Thoracic aorta (tissue), 2 donors: ENCODE results near the gene FOXD2. TPM values are rescaled to one million over a fixed set of nuclear protein-coding genes. Genes with fewer than 3 reads are reported as not detected.
"Not testable (repeated sequence)": the region's sequence is repeated elsewhere in the genome, so short reads cannot be mapped to it uniquely, and the experiment has no call there.

Source experiments
- ATAC-seq: fragments of 150-250 bp; one replicate; pipeline ENCODE4 v1.8.0; 2017; ENCODE audit warnings: low read depth; ENCODE audit not compliant: insufficient number of reproducible peaks, low FRiP score
- DNase-seq: peaks from one replicate; pipeline ENCODE4 v3.0.0-alpha.2; 2020; ENCODE audit warnings: low spot score
- H3K27ac ChIP-seq, 2 donors: fragments of 200-600 bp; sonication (generic); 1 replicate in 1 of 2; 2 replicates in 1 of 2; pipeline ENCODE4 v1.5.1; 2016; ENCODE audit warnings: mild to moderate bottlenecking in 2 of 2, moderate library complexity in 2 of 2
- H3K27me3 ChIP-seq: fragments of 200-600 bp; sonication (generic); replicated peaks from 2 replicates; pipeline ENCODE4 v1.6.0; 2016; ENCODE audit warnings: mild to moderate bottlenecking; ENCODE audit not compliant: insufficient read depth
- H3K36me3 ChIP-seq: fragments of 200-600 bp; sonication (generic); one replicate; pipeline ENCODE4 v1.5.1; 2016
- H3K4me1 ChIP-seq, 2 donors: fragments of 200-600 bp; sonication (generic); 1 replicate in 1 of 2; 2 replicates in 1 of 2; pipeline versions ENCODE4 v1.5.1 to v1.6.0; 2016; ENCODE audit warnings: low read depth in 2 of 2, mild to moderate bottlenecking in 1 of 2; ENCODE audit not compliant: control insufficient read depth in 1 of 2
- H3K4me3 ChIP-seq: fragments of 200-600 bp; sonication (generic); 2 replicates; pipeline ENCODE4 v1.5.1; 2016; ENCODE audit warnings: mild to moderate bottlenecking
- H3K9me3 ChIP-seq: fragments of 200-600 bp; sonication (generic); 2 replicates; pipeline ENCODE4 v1.5.1; 2016
- total RNA-seq, 2 donors: library from RNA; depleted of rRNA; stranded (reverse); fragments of >200 nt; gene quantifications; one replicate each; pipeline versions ENCODE4 v1.1.0 to v1.2.3, GENCODE V29; 2016
- TF ChIP-seq, protein P1 (sequence below): fragments of 200-600 bp; sonication (generic); IDR thresholded peaks from one replicate; pipeline ENCODE4 v1.5.1; 2019; ENCODE audit warnings: antibody characterized with exemption

FOXD2 gene
- total RNA-seq, 2 donors from 2014 or later, result 4.9 TPM

DNA sequence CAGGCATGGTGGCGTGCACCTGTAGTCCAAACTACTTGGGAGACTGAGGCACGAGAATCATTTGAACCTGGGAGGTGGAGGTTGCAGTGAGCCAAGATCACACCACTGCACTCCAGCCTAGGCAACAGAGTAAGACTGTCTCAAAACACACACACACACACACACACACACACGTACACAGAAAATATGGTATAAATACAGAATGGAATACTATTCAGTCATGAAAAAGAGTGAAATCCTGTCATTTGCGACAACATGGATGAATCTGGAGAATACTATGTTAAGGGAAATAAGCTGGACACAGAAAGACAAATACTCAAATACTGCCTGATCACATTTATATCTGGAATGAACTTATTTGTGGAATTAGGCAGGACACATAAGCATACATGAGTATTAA, 18.4 kb downstream of the FOXD2 start:
- TF ChIP-seq, protein P1, sequence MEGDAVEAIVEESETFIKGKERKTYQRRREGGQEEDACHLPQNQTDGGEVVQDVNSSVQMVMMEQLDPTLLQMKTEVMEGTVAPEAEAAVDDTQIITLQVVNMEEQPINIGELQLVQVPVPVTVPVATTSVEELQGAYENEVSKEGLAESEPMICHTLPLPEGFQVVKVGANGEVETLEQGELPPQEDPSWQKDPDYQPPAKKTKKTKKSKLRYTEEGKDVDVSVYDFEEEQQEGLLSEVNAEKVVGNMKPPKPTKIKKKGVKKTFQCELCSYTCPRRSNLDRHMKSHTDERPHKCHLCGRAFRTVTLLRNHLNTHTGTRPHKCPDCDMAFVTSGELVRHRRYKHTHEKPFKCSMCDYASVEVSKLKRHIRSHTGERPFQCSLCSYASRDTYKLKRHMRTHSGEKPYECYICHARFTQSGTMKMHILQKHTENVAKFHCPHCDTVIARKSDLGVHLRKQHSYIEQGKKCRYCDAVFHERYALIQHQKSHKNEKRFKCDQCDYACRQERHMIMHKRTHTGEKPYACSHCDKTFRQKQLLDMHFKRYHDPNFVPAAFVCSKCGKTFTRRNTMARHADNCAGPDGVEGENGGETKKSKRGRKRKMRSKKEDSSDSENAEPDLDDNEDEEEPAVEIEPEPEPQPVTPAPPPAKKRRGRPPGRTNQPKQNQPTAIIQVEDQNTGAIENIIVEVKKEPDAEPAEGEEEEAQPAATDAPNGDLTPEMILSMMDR, result no peak
- H3K4me3 ChIP-seq, result no peak overlapping the region
- no peak for ATAC-seq
- no peak overlapping the region for H3K27ac ChIP-seq
- H3K27me3 ChIP-seq, result peaks cover 2% of the 10 kb centered on the region
- no peak for DNase-seq
- H3K9me3 ChIP-seq, result no peaks in the 10 kb centered on the region
- H3K4me1 ChIP-seq, result no peaks in the 10 kb centered on the region
- no peaks in the 10 kb centered on the region for H3K36me3 ChIP-seq

DNA sequence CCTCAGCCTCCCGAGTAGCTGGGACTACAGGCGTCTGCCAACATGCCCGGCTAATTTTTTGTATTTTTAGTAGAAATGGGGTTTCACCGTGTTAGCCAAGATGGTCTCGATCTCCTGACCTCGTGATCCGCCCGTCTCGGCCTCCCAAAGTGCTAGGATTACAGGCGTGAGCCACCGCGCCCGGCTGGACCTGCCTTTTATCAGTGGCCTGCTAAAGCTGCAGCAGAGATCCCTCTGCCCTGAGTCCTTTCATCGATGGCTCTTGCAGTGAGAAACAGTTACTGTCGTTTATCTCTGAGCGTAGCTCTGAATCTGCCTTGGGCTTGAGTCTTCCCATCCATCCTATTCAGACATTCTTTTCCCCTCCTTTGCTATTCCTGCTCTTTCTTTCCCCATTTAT, 19.7 kb downstream of the FOXD2 start:
- not testable (repeated sequence) for H3K4me3 ChIP-seq, ATAC-seq, DNase-seq, H3K27me3 ChIP-seq, H3K4me1 ChIP-seq, H3K9me3 ChIP-seq, H3K27ac ChIP-seq, H3K36me3 ChIP-seq

DNA sequence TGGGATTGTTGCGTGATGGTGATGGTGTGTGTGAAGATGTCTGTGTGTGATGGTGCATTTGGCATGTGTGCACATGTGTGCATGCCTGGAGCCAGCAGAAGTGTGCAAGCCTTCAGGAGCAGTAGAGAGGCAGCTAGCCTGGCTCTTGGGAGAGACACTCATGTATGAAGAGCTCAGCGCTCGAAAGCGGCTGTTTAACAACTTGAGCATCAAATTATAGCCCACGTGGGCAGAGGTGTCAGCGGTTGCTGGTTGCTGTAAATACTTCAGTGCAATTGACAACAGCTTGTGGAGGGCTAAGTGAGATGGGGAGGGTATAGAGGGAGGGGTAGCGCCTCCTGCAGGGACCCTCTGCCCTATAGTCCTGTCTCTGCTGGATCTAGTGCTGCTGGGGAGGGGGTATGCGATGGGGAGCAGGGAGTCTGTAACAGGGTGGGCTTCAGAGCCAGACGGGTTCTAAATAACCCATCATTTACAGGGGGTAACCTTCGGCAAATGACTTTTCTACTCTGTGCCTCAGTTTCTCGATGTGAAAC, 21.5 kb downstream of the FOXD2 start:
- ATAC-seq (no peak), DNase-seq (no peak)
- H3K27me3 ChIP-seq, result peaks cover 4% of the 10 kb centered on the region
- no peaks in the 10 kb centered on the region for H3K4me1 ChIP-seq
- no peaks in the 10 kb centered on the region for H3K36me3 ChIP-seq
- no peak overlapping the region for H3K27ac ChIP-seq
- TF ChIP-seq, protein P1, result no peak
- no peak overlapping the region for H3K4me3 ChIP-seq
- no peaks in the 10 kb centered on the region for H3K9me3 ChIP-seq

DNA sequence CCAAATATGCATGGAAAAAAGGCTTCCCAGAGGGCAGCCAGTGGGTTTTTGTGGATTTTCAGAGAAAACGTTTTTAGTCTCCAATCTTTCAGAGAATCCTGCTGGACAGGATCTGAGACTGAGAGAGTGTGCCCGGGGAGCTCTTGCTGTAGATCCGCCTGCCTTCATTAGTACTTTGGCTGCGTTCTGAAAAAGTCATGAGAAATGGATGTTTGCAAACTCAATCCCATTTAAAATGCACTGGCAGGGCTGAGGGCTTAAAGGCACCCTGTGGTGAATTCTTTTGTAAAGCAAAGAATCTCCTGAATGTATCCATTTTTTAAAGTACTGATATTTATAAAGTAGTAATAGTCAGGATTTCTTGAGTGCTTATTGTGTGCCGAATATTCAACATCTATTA, 22.2 kb downstream of the FOXD2 start:
- TF ChIP-seq, protein P1, result no peak
- ATAC-seq, result no peak
- Histone ChIP-seq H3K9me3 (no peaks in the 10 kb centered on the region), H3K27me3 (peaks cover 4% of the 10 kb centered on the region), H3K4me3 (no peak overlapping the region), H3K36me3 (no peaks in the 10 kb centered on the region), H3K4me1 (peaks cover 0 to 1% of the 10 kb centered on the region in 2 donors), H3K27ac (no peak overlapping the region)
- DNase-seq, result no peak

DNA sequence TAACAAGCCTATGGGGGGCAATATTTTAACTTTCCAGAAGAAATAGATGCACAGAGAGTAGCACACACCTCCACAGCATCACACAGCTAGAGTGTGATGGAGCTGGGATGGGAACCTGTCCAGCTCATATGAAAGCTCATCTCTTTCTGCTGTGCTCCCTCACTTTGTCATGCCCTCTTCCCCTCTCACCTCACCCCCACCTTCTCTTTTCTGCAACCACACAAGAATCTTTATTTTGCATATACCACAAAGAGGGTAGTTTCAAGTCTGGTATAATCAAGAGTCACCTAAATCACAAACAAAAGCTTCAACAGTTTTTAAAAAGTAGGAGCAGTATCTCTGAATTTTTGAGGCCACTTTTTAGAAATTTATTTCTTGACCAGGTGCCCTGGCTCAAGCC, 22.6 kb downstream of the FOXD2 start:
- DNase-seq, result no peak
- H3K27ac ChIP-seq, result no peak overlapping the region
- TF ChIP-seq, protein P1, result no peak
- H3K9me3 ChIP-seq, result no peaks in the 10 kb centered on the region
- peaks cover 4% of the 10 kb centered on the region for H3K27me3 ChIP-seq
- H3K4me3 ChIP-seq, result no peak overlapping the region
- H3K4me1 ChIP-seq, result peaks cover 2 to 5% of the 10 kb centered on the region in 2 donors
- no peak for ATAC-seq
- H3K36me3 ChIP-seq, result no peaks in the 10 kb centered on the region

DNA sequence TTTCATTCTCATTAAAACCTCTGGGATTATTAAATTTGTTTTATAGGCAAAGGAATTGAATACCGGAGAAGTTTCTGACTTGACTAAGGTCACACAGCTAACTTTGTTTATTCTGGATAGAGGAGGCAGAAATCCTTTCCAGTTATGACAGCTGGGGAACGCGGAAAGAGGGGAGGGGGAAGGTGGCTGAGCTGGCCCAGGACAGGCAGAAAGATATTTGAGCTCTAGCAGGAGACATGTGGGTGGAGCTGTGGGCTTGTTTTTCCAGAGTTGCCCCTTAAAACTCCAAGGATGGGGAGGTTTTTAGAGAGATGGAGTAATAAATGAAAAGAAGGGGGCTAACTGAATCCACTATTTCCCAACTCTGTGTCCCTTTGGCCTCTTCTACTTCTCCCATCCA, 27.8 kb downstream of the FOXD2 start:
- H3K9me3 ChIP-seq, result no peaks in the 10 kb centered on the region
- no peak overlapping the region for H3K4me3 ChIP-seq
- H3K36me3 ChIP-seq, result no peaks in the 10 kb centered on the region
- ATAC-seq (no peak), DNase-seq (no peak)
- TF ChIP-seq, protein P1, result no peak
- peaks cover 7 to 9% of the 10 kb centered on the region in 2 donors for H3K4me1 ChIP-seq
- peaks cover 4% of the 10 kb centered on the region for H3K27me3 ChIP-seq
- H3K27ac ChIP-seq, result no peak overlapping the region
